ENCODE measurements around the gene TNNT2.

Gene TNNT2

GRCh38 chr1:201354901-201355295, 22.6 kb downstream of the TNNT2 start:
- DNase-seq: no peak

GRCh38 chr1:201354151-201354900, 23.2 kb downstream of the TNNT2 start:
- DNase-seq: no peak

- DNase-seq: no peak
Observed at GRCh38 chr1:201353186-201353940, 24.1 kb downstream of the TNNT2 start.

DNA sequence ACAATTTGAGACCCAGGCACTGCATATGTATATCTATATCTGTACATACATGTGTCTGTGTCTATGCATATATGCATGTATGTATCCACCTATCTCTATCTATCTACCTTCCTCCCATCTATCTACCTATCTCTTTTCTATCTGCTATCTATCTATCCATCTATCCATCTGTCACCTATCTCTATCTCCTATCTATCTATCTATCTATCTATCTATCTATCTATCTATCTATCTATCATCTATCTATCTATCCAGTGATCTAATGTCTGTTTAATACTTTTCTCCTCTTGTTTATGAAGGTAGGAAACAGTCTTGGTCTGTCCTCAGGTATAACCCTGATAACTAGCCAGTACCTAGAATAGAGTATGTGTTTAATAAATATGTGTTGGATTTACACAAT, 25.9 kb downstream of the TNNT2 start:
- DNase-seq: no peak

DNA sequence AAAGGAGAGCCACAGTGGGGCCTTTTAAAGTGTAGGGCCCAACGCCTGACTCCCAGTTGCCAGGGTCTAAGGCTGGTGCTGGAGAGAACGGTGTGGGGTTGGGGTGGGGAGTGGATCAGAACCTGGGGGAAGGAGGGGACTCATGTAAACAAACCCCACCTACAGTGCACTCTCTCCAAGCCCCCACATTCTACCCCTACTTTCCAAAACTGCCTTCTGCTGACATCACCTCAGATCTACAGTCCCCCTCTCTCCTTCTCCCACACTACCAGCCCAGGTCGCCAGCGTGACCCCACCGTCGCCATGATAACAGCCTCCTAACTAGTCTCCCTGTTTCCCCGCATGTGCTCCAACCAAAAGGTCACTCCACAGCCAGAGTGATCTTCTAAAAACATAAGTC, 26.6 kb downstream of the TNNT2 start:
- no peak for DNase-seq

GRCh38 chr1:201350361-201350725, 27.1 kb downstream of the TNNT2 start:
- DNase-seq: no peak

GRCh38 chr1:201349092-201349491, 28.4 kb downstream of the TNNT2 start:
- no peak for DNase-seq

DNA sequence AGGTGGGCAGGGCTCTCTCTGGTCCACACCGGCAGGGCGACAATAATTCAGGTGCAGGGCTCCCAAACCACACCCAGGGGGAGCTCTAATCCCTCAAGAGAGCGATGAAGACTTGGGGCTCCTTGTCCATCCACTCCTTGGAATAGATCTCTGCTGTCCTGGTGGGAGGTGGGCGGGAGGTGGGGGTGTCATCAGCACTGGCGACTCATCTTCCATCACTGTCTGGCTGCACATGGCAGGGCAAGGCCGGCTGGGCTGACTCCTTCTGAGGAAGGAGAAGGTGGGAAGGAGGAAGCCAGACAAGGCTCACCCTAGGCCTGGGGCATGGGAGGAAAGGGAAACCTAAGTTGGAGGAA, 29.3 kb downstream of the TNNT2 start:
- no peak for DNase-seq

GRCh38 chr1:201347498-201348210, 29.8 kb downstream of the TNNT2 start:
- no peak for DNase-seq

DNA sequence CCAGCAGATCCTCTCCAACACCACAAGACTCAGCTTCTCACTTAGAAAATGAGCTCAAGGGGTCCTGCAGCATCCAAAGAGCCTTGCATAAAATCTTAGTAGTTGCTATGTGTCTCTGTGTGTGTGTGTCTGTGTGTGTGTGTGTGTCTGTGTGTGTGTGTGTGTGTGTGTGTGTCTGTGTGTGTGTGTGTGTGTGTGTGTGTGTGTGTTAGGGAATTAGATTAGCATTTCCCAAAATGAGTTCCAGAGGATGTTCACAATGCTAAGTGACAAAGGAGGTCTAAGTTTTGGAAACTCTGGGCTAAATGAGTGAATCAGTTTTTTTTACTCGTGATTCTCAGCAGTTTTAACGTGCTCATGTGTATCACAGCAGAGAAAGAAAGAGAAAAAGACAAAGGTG, 30.5 kb downstream of the TNNT2 start:
- DNase-seq: no peak

DNA sequence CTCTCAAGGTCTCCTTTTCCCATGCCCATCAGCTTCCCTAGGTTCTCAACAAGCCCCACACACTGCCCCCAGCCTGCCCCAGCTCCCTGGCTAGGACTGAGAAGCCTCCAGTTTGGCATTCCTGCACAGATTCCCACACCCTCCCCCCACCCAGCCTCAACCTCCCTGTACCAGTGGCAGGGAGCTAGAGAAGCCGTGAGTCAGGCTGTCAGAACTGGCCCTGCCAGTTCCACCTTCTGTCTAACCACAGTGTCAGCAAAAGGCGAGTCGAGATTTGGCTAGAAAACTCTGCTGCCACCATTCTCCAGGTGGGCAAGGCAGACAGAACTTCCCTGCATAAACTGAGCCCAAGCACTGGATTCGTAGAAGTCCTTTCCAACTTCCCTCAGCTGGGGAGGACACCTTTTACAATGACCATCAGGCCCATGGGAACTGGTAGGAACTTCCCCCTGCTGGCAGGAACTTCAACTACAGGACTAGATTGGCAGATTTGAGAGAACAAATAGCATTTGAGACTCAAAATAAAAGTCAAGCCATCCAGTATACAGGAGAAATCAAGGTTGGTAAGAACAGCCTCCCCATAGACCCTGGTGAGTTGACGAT, 31.0 kb downstream of the TNNT2 start:
- no peak for DNase-seq

DNA sequence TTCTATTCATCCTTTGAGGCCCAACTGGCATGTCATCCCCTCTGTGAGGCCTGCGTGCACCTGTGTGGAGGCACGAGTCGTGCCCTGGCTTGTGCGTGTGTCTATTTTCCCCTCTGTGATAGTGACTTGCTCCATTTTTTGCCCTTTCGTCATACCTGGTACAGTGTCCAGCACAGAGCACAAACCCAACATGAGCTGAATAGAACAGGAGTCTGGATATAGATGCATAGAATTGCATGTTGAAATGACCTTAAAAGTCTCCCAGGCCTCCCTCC, 32.5 kb downstream of the TNNT2 start:
- no peak for DNase-seq

DNA sequence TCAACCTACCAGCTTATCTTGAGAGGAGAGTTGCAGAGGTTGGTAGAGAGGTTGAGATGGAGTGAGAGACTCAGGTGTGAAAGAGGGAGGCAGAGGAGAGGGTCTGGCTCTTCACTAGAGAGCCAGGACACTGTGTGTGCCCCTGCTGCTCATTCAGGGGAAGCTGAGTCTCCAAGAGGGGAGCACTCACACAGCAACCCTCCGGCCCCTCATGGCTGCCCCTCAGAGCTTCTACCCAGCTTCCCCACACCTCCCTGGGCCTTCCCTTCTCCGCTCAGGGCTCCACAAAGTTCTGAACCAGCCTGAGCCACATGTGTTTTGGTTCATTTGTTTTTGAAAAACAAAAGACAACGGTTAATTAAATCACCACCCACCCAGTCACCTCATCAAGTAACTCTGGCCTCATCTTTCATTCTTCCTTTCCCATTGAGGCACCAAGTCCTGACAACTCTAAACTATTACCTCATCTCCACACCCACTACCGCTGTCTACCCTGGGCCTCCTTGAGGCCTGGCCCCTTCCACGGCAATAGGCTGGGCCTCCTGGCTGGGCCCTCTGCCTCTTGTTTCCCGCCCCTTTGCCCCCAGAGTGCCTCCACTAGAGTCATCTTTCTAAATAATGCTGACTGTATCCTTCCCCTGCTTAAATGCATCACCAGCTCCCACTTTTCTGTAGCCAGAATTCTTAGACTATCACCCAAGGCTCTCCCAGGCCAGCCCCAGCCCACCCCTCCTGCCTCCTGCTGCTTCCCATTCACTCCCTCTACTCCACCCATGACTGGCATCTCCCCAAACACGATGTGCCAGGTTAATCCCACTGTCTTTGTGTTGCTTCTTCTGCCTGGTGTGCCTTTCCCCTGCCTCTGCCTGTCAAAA, 33.0 kb downstream of the TNNT2 start:
- DNase-seq: no peak

GRCh38 chr1:201341377-201341776, 36.1 kb downstream of the TNNT2 start:
- DNase-seq: no peak

DNA sequence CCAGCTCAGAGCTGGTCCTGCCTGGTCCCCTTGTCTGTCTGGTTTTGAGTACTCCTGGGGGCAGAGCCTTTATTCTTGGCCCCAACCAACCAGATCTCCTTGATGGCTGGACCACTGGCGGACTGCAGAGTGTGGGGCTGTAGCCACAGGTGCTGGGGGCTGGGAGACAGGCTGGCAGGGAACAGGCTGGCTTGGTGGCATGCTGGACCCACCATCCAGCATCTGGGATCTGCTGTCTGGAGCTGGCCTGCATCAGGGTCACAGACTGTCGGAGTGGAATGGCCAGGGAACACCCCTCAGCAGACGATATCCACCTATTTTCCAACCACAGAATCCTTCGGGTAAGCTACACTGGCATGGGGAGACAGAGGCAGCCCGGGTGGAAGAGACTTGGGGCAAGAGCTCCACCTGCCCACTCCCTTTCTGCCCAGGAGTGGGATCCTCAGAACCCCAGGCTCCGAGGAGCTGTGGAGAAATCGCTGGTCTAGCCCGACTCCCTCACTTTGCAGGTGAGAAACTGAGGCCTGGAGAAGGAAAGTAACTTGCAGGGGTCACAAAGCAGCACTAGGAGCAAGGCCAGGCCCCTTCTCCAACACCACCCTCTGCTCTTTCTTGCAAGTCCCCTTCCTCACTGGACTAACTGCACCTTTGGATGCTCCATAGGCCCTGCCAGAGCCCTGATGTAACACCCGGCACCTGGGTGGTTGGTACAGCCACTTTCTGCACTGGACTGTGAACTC, 40.6 kb downstream of the TNNT2 start:
- no peak for DNase-seq

DNA sequence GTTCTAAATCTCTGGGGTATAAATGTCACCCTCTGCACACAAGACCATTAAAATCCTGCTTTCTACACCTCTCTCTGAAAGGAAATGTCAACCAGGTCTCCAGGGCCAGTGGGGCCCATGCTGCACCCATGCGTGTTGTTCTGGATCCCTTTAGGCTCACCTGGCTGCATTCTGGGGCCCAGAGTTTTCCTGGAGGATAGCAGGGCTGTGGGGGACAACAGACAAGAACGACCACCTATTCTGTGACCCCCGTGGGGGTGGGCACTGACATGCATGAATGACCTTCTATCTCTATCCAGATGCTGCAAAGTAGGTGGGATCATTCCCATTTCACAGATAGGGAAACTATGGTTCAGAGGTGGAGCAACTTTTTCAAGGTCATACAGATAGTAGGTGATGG, 41.6 kb downstream of the TNNT2 start:
- DNase-seq: no peak

- no peak for DNase-seq
Observed at GRCh38 chr1:201335174-201335870, 42.2 kb downstream of the TNNT2 start.

GRCh38 chr1:201334325-201335173, 42.9 kb downstream of the TNNT2 start:
- no peak for DNase-seq

- no peak for DNase-seq
Observed at GRCh38 chr1:201332616-201333335, 44.7 kb downstream of the TNNT2 start.

GRCh38 chr1:201332021-201332420, 45.5 kb downstream of the TNNT2 start:
- DNase-seq: no peak
